Heart right ventricle (tissue), 16 donors: ENCODE results near the gene TBC1D14. TPM values are rescaled to one million over a fixed set of nuclear protein-coding genes. Genes with fewer than 3 reads are reported as not detected.

Source experiments
- ATAC-seq, 8 donors: fragments of 200-7000 bp; cut with Tn5 transposase; one replicate each; pipeline ENCODE4 v1.9.1; 2020; ENCODE audit warnings: mild to moderate bottlenecking in 8 of 8, moderate library complexity in 8 of 8, moderate number of reproducible peaks in 1 of 8
- DNase-seq, 2 donors: peaks; one replicate each; pipeline ENCODE4 v3.0.0-alpha.2; 2020
- H3K27ac ChIP-seq, 10 donors: fragments of 200-600 bp; sonication (generic) in 2 of 10; one replicate each; pipeline versions ENCODE4 v1.5.0 to v1.8.0; 2020 to 2022; ENCODE audit warnings: mild to moderate bottlenecking in 3 of 10
- H3K27me3 ChIP-seq, 7 donors: fragments of 200-600 bp; one replicate each; pipeline ENCODE4 v1.8.0; 2021 to 2022; ENCODE audit warnings: mild to moderate bottlenecking in 2 of 7
- H3K36me3 ChIP-seq, 9 donors: fragments of 200-600 bp; sonication (generic) in 1 of 9; one replicate each; pipeline versions ENCODE4 v1.5.0 to v1.8.0; 2020 to 2022; ENCODE audit warnings: mild to moderate bottlenecking in 2 of 9
- H3K4me1 ChIP-seq, 9 donors: fragments of 200-600 bp; sonication (generic) in 1 of 9; one replicate each; pipeline versions ENCODE4 v1.5.0 to v1.8.0; 2020 to 2022; ENCODE audit warnings: mild to moderate bottlenecking in 4 of 9
- H3K4me3 ChIP-seq, 10 donors: fragments of 200-600 bp; sonication (generic) in 2 of 10; one replicate each; pipeline versions ENCODE4 v1.5.0 to v1.8.0; 2020 to 2022; ENCODE audit warnings: mild to moderate bottlenecking in 7 of 10, moderate library complexity in 2 of 10
- H3K9me3 ChIP-seq, 11 donors: fragments of 200-600 bp in 10 of 11; sonication (generic) in 2 of 11; one replicate each; pipeline versions ENCODE4 v1.5.0 to v1.8.0; 2013 to 2022; ENCODE audit warnings: mild to moderate bottlenecking in 2 of 11, control low read depth in 1 of 11, moderate library complexity in 1 of 11
- CTCF ChIP-seq, 9 donors: fragments of 200-600 bp; sonication (generic) in 2 of 9; IDR thresholded peaks; one replicate each; pipeline versions ENCODE4 v1.5.0 to v1.8.0; 2021 to 2022; ENCODE audit warnings: antibody characterized with exemption in 9 of 9, mild to moderate bottlenecking in 5 of 9, moderate library complexity in 1 of 9
- WGBS, 2 donors: extraction: QIAGEN DNeasy Blood & Tissue Kit; methylation state at CpG; one replicate each; pipeline ENCODE4 v1.1.7; 2013; ENCODE audit warnings: inconsistent platforms in 1 of 2; 5-methylcytosine and 5-hydroxymethylcytosine counted together
- intact Hi-C, 10 donors: fragments of 100-400 bp; cut with DNase I; formaldehyde crosslinking; loops; one replicate each; pipeline versions ENCODE4 v1.11.1 to v1.14.2; 2022
- polyA plus RNA-seq, 2 donors: library from polyadenylated mRNA; stranded (reverse); fragments of 200-250 nt; gene quantifications; one replicate each; pipeline ENCODE4 v1.2.3, GENCODE V29; 2013
- total RNA-seq, 10 donors: library from RNA; stranded (reverse); fragmentation: NEBNext Ultra II Directional in 3 of 10; extraction: Animal tissue kit (Norgen Biotek cat#: 25700) in 3 of 10; gene quantifications; one replicate each; pipeline versions ENCODE4 v1.2.1 to v1.2.4, GENCODE V29; 2021 to 2023
- donor health status: Arrhythmogenic right ventricular cardiomyopathy.
- donor health status: ischemic (EF 13 %, LVEDD 7.1; RV severe dilation, severe dysfunction).
- donor health status: healthy with polysubstance abuse.
- donor health status: DM: no; HTN: yes; CAD: no.
- donor health status: DM: no; HTN: no; CAD: no.
- donor health status: ischemic (EF 25% LVEDD 6.9; RV normal size, moderate dysfunction).
- donor health status: ischemic (EF 25% LVEDD 5.7; RV mildly dilated, moderate dysfunction).
- donor health status: healthy.
- donor health status: DM: yes; HTN: yes; CAD: no.
- donor health status: Ischemic cardiomyopathy.
- donor health status: ischemic (EF 35%, LVEDD 5.7; RV mildly dilated, moderate dysfunction).
- donor health status: nonischemic (EF 11% LVEDD 7.7; RV severe dilation, severe dysfunction).
- donor health status: DM: yes; HTN: yes; CAD: no.
- donor health status: PGD.
- donor health status: ischemic (EF 29% LVEDD 5.4; RV normal size, mild dysfunction).
- donor health status: nonischemic (EF 23%, LVEDD 6.1; RV moderate dilation, normal function).

Gene TBC1D14
- total and polyA plus RNA-seq, 12 donors = 10.5 to 43.7 (median 32.6) TPM

GRCh38 chr4:7034262-7035081 is 124.8 kb downstream of the TBC1D14 start:
- Histone ChIP-seq H3K9me3 (no peaks in the 10 kb centered on the region), H3K4me1 (no peaks in the 10 kb centered on the region), H3K27me3 (no peaks in the 10 kb centered on the region), H3K4me3 (no peak overlapping the region), H3K36me3 (peaks cover 0 to 39% (median 15%) of the 10 kb centered on the region in 9 donors), H3K27ac (no peak overlapping the region)
- DNase-seq (no peak), ATAC-seq (peak in 5 of 8 donors; percentile 25 to 45 (median 35))
- WGBS, 2 donors = 76 to 81% methylated on average over 20 of the region's 20 CpGs
- intact Hi-C loops = no loop called here
- no peak for TF ChIP-seq CTCF (IDR thresholded peaks at IDR 0.05)

- TF ChIP-seq CTCF (IDR thresholded peaks at IDR 0.05) = peak in 1 of 9 donors; percentile 4
- H3K36me3 ChIP-seq = peaks cover 0 to 10% (median 0%) of the 10 kb centered on the region in 9 donors
- no peak overlapping the region for H3K4me3 ChIP-seq
- no peak overlapping the region for H3K27ac ChIP-seq
- H3K4me1 ChIP-seq = peaks cover 4 to 16% (median 12%) of the 10 kb centered on the region in 9 donors
- DNase-seq (no peak), ATAC-seq (no peak)
- WGBS, 2 donors = 68 to 69% methylated on average over 6 of the region's 6 CpGs
- H3K9me3 ChIP-seq = no peaks in the 10 kb centered on the region
- intact Hi-C loops = no loop called here
- no peaks in the 10 kb centered on the region for H3K27me3 ChIP-seq
Observed at GRCh38 chr4:7037425-7037824, 127.8 kb downstream of the TBC1D14 start.

- WGBS, 2 donors = 87 to 91% methylated on average over 4 of the region's 4 CpGs
- TF ChIP-seq CTCF (IDR thresholded peaks at IDR 0.05) = no peak
- H3K4me1 ChIP-seq = peaks cover 14 to 35% (median 30%) of the 10 kb centered on the region in 9 donors
- no peak overlapping the region for H3K27ac ChIP-seq
- no peak overlapping the region for H3K4me3 ChIP-seq
- peaks cover 0 to 3% (median 0%) of the 10 kb centered on the region in 9 donors for H3K36me3 ChIP-seq
- no peak for ATAC-seq
- intact Hi-C loops = loop anchor here in 5 of 10 donors (5.0 to 10.0 kb wide), 3 partner anchors 53 to 326 kb away; partner anchors contain the start of gene BLOC1S4 (in 2 of the 5)
- H3K27me3 ChIP-seq = no peaks in the 10 kb centered on the region
- DNase-seq = no peak
- H3K9me3 ChIP-seq = no peaks in the 10 kb centered on the region
Observed at GRCh38 chr4:7040765-7041164, 131.1 kb downstream of the TBC1D14 start.

GRCh38 chr4:7041246-7041645 is 131.6 kb downstream of the TBC1D14 start:
- no peaks in the 10 kb centered on the region for H3K27me3 ChIP-seq
- ATAC-seq = no peak
- no peak for DNase-seq
- no peaks in the 10 kb centered on the region for H3K9me3 ChIP-seq
- intact Hi-C loops = loop anchor here in 5 of 10 donors (5.0 to 10.0 kb wide), 3 partner anchors 54 to 326 kb away; partner anchors contain the start of gene BLOC1S4 (in 2 of the 5)
- WGBS, 2 donors = 95 to 96% methylated on average over 19 of the region's 19 CpGs
- H3K36me3 ChIP-seq = peaks cover 0 to 3% (median 0%) of the 10 kb centered on the region in 9 donors
- TF ChIP-seq CTCF (IDR thresholded peaks at IDR 0.05) = no peak
- no peak overlapping the region for H3K27ac ChIP-seq
- H3K4me1 ChIP-seq = peaks cover 19 to 40% (median 35%) of the 10 kb centered on the region in 9 donors
- H3K4me3 ChIP-seq = peak overlapping the region in 1 of 10 donors; percentile 66
